Lower lobe of right lung (tissue), 2 donors: Measurements from ENCODE around the gene TPR. TPM values are rescaled to one million over a fixed set of nuclear protein-coding genes. Genes with fewer than 3 reads are reported as not detected.

Experiments used
- ATAC-seq, 2 donors: fragments of 200-7000 bp; cut with Tn5 transposase; one replicate each; pipeline ENCODE4 v1.9.1; 2020 to 2022; ENCODE audit warnings: mild to moderate bottlenecking in 2 of 2, moderate library complexity in 2 of 2
- DNase-seq: peaks from one replicate; pipeline ENCODE4 v3.0.0-alpha.2; 2020
- H3K27ac ChIP-seq: fragments of 200-600 bp; one replicate; pipeline ENCODE4 v1.8.0; 2022
- H3K27me3 ChIP-seq: fragments of 200-600 bp; one replicate; pipeline ENCODE4 v1.8.0; 2022; ENCODE audit warnings: low read depth
- H3K36me3 ChIP-seq: fragments of 200-600 bp; one replicate; pipeline ENCODE4 v1.8.0; 2022; ENCODE audit warnings: mild to moderate bottlenecking
- H3K4me1 ChIP-seq: fragments of 200-600 bp; one replicate; pipeline ENCODE4 v1.8.0; 2022
- H3K4me3 ChIP-seq: fragments of 200-600 bp; one replicate; pipeline ENCODE4 v1.8.0; 2022; ENCODE audit warnings: mild to moderate bottlenecking
- H3K9me3 ChIP-seq: fragments of 200-600 bp; one replicate; pipeline ENCODE4 v1.8.0; 2022
- CTCF ChIP-seq: fragments of 200-600 bp; IDR thresholded peaks from one replicate; pipeline ENCODE4 v1.8.0; 2022; ENCODE audit warnings: antibody characterized with exemption, mild to moderate bottlenecking
- intact Hi-C: fragments of 100-400 bp; cut with DNase I; formaldehyde crosslinking; loops from one replicate; pipeline ENCODE4 v1.11.0; 2022
- long read RNA-seq: library from polyadenylated mRNA; unstranded; transcript quantifications from one replicate; pipeline ENCODE4 v2.0.0, GENCODE V29; 2021
- total RNA-seq: library from RNA; stranded (reverse); fragmentation: NEBNext Ultra II Directional; extraction: Animal tissue kit (Norgen Biotek cat#: 25700); gene quantifications from one replicate; pipeline ENCODE4 v1.2.1, GENCODE V29; 2021
- donor health status: DM: no; HTN: yes; CAD: no; lungs with severe emphysema.

The TPR gene
- 79.2 TPM for total RNA-seq
- long read RNA-seq, full-length matches to known transcripts: 2 of 107 reads
- long read RNA-seq, partial matches to known transcripts: 86 of 107 reads
- long read RNA-seq, other reads (novel, unspliced or antisense): 19 of 107 reads

GRCh38 chr1:186375152-186375928, at the start of gene TPR, which contains the start of gene ODR4:
TPR (minus strand) TSS chr1:186375253; CDS start chr1:186375028, 225 bp downstream.
ODR4 (plus strand) TSS chr1:186375838; CDS start chr1:186379786, 3,948 bp downstream.
- H3K9me3 ChIP-seq: no peaks in the 10 kb centered on the region
- DNase-seq (peak; percentile 98), ATAC-seq (peak; percentile 95 to 98)
- intact Hi-C loops: no loop called here
- TF ChIP-seq CTCF: peak; percentile 84
- peaks cover 39% of the 10 kb centered on the region for H3K4me1 ChIP-seq
- peak within 1 kb of the TSS; percentile 92 for H3K4me3 ChIP-seq
- H3K27me3 ChIP-seq: no peaks in the 10 kb centered on the region
- H3K27ac ChIP-seq: peak within 1 kb of the TSS; percentile 97
- H3K36me3 ChIP-seq: peaks cover 38% of the 10 kb centered on the region

GRCh38 chr1:186424539-186424938, 49.5 kb upstream of the TPR start:
- Histone ChIP-seq H3K9me3 (no peaks in the 10 kb centered on the region), H3K4me3 (no peak overlapping the region), H3K27me3 (no peaks in the 10 kb centered on the region), H3K27ac (no peak overlapping the region), H3K4me1 (no peaks in the 10 kb centered on the region), H3K36me3 (peaks cover 8% of the 10 kb centered on the region)
- DNase-seq: no peak
- TF ChIP-seq CTCF: no peak
- intact Hi-C loops: no loop called here
- no peak for ATAC-seq

- ATAC-seq (no peak), DNase-seq (no peak)
- no peak overlapping the region for H3K27ac ChIP-seq
- H3K36me3 ChIP-seq: peaks cover 16% of the 10 kb centered on the region
- no peak overlapping the region for H3K4me3 ChIP-seq
- no peaks in the 10 kb centered on the region for H3K27me3 ChIP-seq
- no peaks in the 10 kb centered on the region for H3K4me1 ChIP-seq
- H3K9me3 ChIP-seq: no peaks in the 10 kb centered on the region
- no peak for TF ChIP-seq CTCF
- intact Hi-C loops: no loop called here
Observed at GRCh38 chr1:186421446-186421845, 46.4 kb upstream of the TPR start.

GRCh38 chr1:186420923-186421322, 45.9 kb upstream of the TPR start:
- H3K27ac ChIP-seq: no peak overlapping the region
- intact Hi-C loops: no loop called here
- no peak for DNase-seq

GRCh38 chr1:186420311-186420710, 45.3 kb upstream of the TPR start:
- ATAC-seq (no peak), DNase-seq (no peak)
- no peak for TF ChIP-seq CTCF
- H3K27ac ChIP-seq: no peak overlapping the region
- peaks cover 20% of the 10 kb centered on the region for H3K36me3 ChIP-seq
- intact Hi-C loops: no loop called here
- H3K4me3 ChIP-seq: no peak overlapping the region
- H3K27me3 ChIP-seq: no peaks in the 10 kb centered on the region
- H3K4me1 ChIP-seq: no peaks in the 10 kb centered on the region
- H3K9me3 ChIP-seq: no peaks in the 10 kb centered on the region

More at GRCh38 chr1:186420923-186421322, 45.9 kb upstream of the TPR start:
- no peak overlapping the region for H3K4me3 ChIP-seq
- no peak for TF ChIP-seq CTCF
- no peaks in the 10 kb centered on the region for H3K4me1 ChIP-seq
- H3K27me3 ChIP-seq: no peaks in the 10 kb centered on the region
- peaks cover 16% of the 10 kb centered on the region for H3K36me3 ChIP-seq
- H3K9me3 ChIP-seq: no peaks in the 10 kb centered on the region
- ATAC-seq: no peak
